ENCODE measurements around the gene BAG3. TPM values are rescaled to one million over a fixed set of nuclear protein-coding genes. Genes with fewer than 3 reads are reported as not detected.

BAG3 gene
- total RNA-seq, 4 donors from 2014 or later = 22.5 to 85.7 (median 32.4) TPM

GRCh38 chr10:119669331-119669730 lies 18.2 kb downstream of the BAG3 start:
- H3K27ac ChIP-seq = peak overlapping the region in 1 of 4 donors; percentile 15
- H3K27me3 ChIP-seq = no peaks in the 10 kb centered on the region
- no peak for DNase-seq
- no peaks in the 10 kb centered on the region for H3K9me3 ChIP-seq
- peaks cover 7 to 19% (median 10%) of the 10 kb centered on the region in 4 donors for H3K4me1 ChIP-seq
- intact Hi-C loops (cut with DNase I; ENCODE audit: low total_unique reads) = no loop called here
- TF ChIP-seq CTCF (IDR thresholded peaks at IDR 0.05) = no peak
- no peak for TF ChIP-seq EP300 (IDR thresholded peaks at IDR 0.05; ENCODE audit: low read depth)
- TF ChIP-seq POLR2A (IDR thresholded peaks at IDR 0.05) = no peak
- no peak for TF ChIP-seq POLR2AphosphoS5 (IDR thresholded peaks at IDR 0.05)
- in situ Hi-C loops (cut with MboI; ENCODE audit: low pct_ligation_motif_present in 1 of 4, low pct_unique_long_range_greater_than_20kb in 1 of 4, low sequenced_read_pairs in 3 of 4) = no loop called here
- H3K4me3 ChIP-seq = no peak overlapping the region
- H3K36me3 ChIP-seq = peaks cover 0 to 43% (median 17%) of the 10 kb centered on the region in 4 donors
- 94% methylated on average over 5 of the region's 5 CpGs; no CpG with 5 or more reads in 1 of the 2 donors for WGBS, 2 donors (ENCODE audit: low coverage in 1 of 2)

DNA sequence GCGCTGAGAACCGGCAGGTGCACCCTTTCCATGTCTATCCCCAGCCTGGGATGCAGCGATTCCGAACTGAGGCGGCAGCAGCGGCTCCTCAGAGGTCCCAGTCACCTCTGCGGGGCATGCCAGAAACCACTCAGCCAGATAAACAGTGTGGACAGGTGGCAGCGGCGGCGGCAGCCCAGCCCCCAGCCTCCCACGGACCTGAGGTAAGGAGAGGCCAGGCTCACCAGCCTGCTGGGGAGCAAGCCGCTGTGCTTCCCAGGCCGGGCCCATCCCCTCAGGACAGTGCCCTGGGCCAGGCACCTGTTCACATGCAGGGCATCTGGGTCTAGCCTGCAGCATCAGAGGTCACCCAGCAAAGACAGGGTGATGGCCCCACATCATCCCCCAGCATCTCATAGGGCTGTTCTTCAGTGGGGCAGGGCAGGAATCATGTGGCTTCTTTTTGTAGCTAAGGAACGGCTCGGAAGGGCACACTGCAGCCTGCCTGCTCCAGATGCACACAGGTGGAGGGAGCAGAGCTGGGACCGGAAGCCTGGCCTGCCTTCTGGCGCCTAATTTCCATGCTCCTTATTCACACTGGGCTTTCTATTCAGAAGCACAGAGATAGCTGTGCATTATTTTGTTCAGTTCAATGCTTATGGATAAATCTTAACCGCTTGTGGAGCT lies 18.9 kb downstream of the BAG3 start:
- in situ Hi-C loops (cut with MboI; ENCODE audit: low pct_ligation_motif_present in 1 of 4, low pct_unique_long_range_greater_than_20kb in 1 of 4, low sequenced_read_pairs in 3 of 4) = no loop called here
- 85 to 100% methylated on average over 1 to 7 of the region's 18 CpGs for WGBS, 2 donors (ENCODE audit: low coverage in 1 of 2)
- peaks cover 0 to 47% (median 21%) of the 10 kb centered on the region in 4 donors for H3K36me3 ChIP-seq

GRCh38 chr10:119670717-119671116 lies 19.5 kb downstream of the BAG3 start:
- Histone ChIP-seq H3K27ac (no peak overlapping the region), H3K4me1 (peaks cover 6 to 16% (median 9%) of the 10 kb centered on the region in 4 donors), H3K36me3 (peaks cover 0 to 47% (median 22%) of the 10 kb centered on the region in 4 donors), H3K4me3 (no peak overlapping the region), H3K27me3 (no peaks in the 10 kb centered on the region), H3K9me3 (no peaks in the 10 kb centered on the region)
- DNase-seq = no peak
- intact Hi-C loops (cut with DNase I; ENCODE audit: low total_unique reads) = no loop called here
- no peak for TF ChIP-seq CTCF (IDR thresholded peaks at IDR 0.05)
- no peak for TF ChIP-seq POLR2AphosphoS5 (IDR thresholded peaks at IDR 0.05)
- TF ChIP-seq EP300 (IDR thresholded peaks at IDR 0.05; ENCODE audit: low read depth) = no peak
- no peak for TF ChIP-seq POLR2A (IDR thresholded peaks at IDR 0.05)
- in situ Hi-C loops (cut with MboI; ENCODE audit: low pct_ligation_motif_present in 1 of 4, low pct_unique_long_range_greater_than_20kb in 1 of 4, low sequenced_read_pairs in 3 of 4) = no loop called here
- WGBS, 2 donors (ENCODE audit: low coverage in 1 of 2) = 87 to 100% methylated on average over 2 to 3 of the region's 3 CpGs

More for the DNA sequence above, 18.9 kb downstream of the BAG3 start:
- peaks cover 6 to 16% (median 9%) of the 10 kb centered on the region in 4 donors for H3K4me1 ChIP-seq
- H3K4me3 ChIP-seq = no peak overlapping the region
- H3K27me3 ChIP-seq = no peaks in the 10 kb centered on the region
- H3K27ac ChIP-seq = no peak overlapping the region
- no peak for DNase-seq
- H3K9me3 ChIP-seq = no peaks in the 10 kb centered on the region
- intact Hi-C loops (cut with DNase I; ENCODE audit: low total_unique reads) = no loop called here
- TF ChIP-seq EP300 (IDR thresholded peaks at IDR 0.05; ENCODE audit: low read depth) (no peak), POLR2A (IDR thresholded peaks at IDR 0.05) (no peak), POLR2AphosphoS5 (IDR thresholded peaks at IDR 0.05) (no peak), CTCF (IDR thresholded peaks at IDR 0.05) (no peak)

- H3K9me3 ChIP-seq = no peaks in the 10 kb centered on the region
- in situ Hi-C loops (cut with MboI; ENCODE audit: low pct_ligation_motif_present in 1 of 4, low pct_unique_long_range_greater_than_20kb in 1 of 4, low sequenced_read_pairs in 3 of 4) = no loop called here
- DNase-seq = no peak
- TF ChIP-seq POLR2AphosphoS5 (IDR thresholded peaks at IDR 0.05) = no peak
- TF ChIP-seq EP300 (IDR thresholded peaks at IDR 0.05; ENCODE audit: low read depth) = no peak
- no peak for TF ChIP-seq CTCF (IDR thresholded peaks at IDR 0.05)
- TF ChIP-seq POLR2A (IDR thresholded peaks at IDR 0.05) = no peak
- peaks cover 6 to 16% (median 9%) of the 10 kb centered on the region in 4 donors for H3K4me1 ChIP-seq
- no peak overlapping the region for H3K4me3 ChIP-seq
- peaks cover 0 to 52% (median 24%) of the 10 kb centered on the region in 4 donors for H3K36me3 ChIP-seq
- 82 to 95% methylated on average over 3 to 4 of the region's 4 CpGs for WGBS, 2 donors (ENCODE audit: low coverage in 1 of 2)
- no peaks in the 10 kb centered on the region for H3K27me3 ChIP-seq
- H3K27ac ChIP-seq = no peak overlapping the region
- intact Hi-C loops (cut with DNase I; ENCODE audit: low total_unique reads) = no loop called here
Measured at GRCh38 chr10:119671381-119671780, 20.2 kb downstream of the BAG3 start.

Measured in transverse colon (tissue), 4 donors.